A673 (cell line): ENCODE results near the gene SBK2. TPM values are rescaled to one million over a fixed set of nuclear protein-coding genes. Genes with fewer than 3 reads are reported as not detected.
A peak's percentile ranks its signal among the peaks of the same experiment; 100 is the strongest.

Source experiments
- BruUV-seq: library from RNA; stranded (reverse); fragments of 400-500 nt; replicated peaks from 2 replicates; lab custom pipeline; 2021; lab: Mats Ljungman, UMichigan
- CTCF ChIA-PET: fragments of 300-600 bp; sonication (Branson Sonifier 250); formaldehyde crosslinking; loops from one replicate; lab custom pipeline; 2022; ENCODE audit warnings: antibody characterized with exemption; lab: Charles Lee
- POLR2A ChIA-PET: fragments of 300-600 bp; sonication (Branson Sonifier 250); formaldehyde crosslinking; loops from one replicate; lab custom pipeline; 2022; ENCODE audit warnings: antibody characterized with exemption; ENCODE audit not compliant: low non-redundant PET; lab: Charles Lee
- DNase-seq: peaks from one replicate; pipeline ENCODE4 v3.0.0-alpha.2; 2015; ENCODE audit warnings: low spot score
- H3K27ac ChIP-seq: fragments of 200-600 bp; sonication (generic); 2 replicates; pipeline ENCODE4 v1.5.1; 2016; ENCODE audit warnings: mixed run types, low read depth, mild to moderate bottlenecking, mixed read lengths, antibody characterized with exemption, low read length; ENCODE audit not compliant: poor library complexity, severe bottlenecking
- H3K27me3 ChIP-seq: fragments of 200-600 bp; sonication (generic); replicated peaks from 2 replicates; pipeline ENCODE4 v1.6.1; 2017; ENCODE audit warnings: mixed run types, low read depth, mild to moderate bottlenecking, mixed read lengths, antibody characterized with exemption, low read length; ENCODE audit not compliant: insufficient read depth, poor library complexity
- H3K36me3 ChIP-seq: fragments of 200-600 bp; sonication (generic); 2 replicates; pipeline ENCODE4 v1.6.1; 2016; ENCODE audit warnings: mixed run types, mild to moderate bottlenecking, mixed read lengths, antibody characterized with exemption, low read length; ENCODE audit not compliant: insufficient read depth, poor library complexity, severe bottlenecking
- H3K4me1 ChIP-seq: fragments of 200-600 bp; sonication (generic); 2 replicates; pipeline ENCODE4 v1.6.1; 2017; ENCODE audit warnings: mixed run types, mild to moderate bottlenecking, mixed read lengths, antibody characterized with exemption, low read length; ENCODE audit not compliant: insufficient read depth, poor library complexity, severe bottlenecking
- H3K4me3 ChIP-seq: fragments of 200-600 bp; sonication (generic); 2 replicates; pipeline ENCODE4 v1.5.1; 2016; ENCODE audit warnings: low read depth, mixed run types, mild to moderate bottlenecking, mixed read lengths, low read length; ENCODE audit not compliant: poor library complexity, severe bottlenecking
- H3K9me3 ChIP-seq: fragments of 200-600 bp; sonication (generic); 2 replicates; pipeline ENCODE4 v1.6.1; 2016; ENCODE audit warnings: mixed run types, low read depth, mild to moderate bottlenecking, mixed read lengths, antibody characterized with exemption, low read length; ENCODE audit not compliant: poor library complexity, severe bottlenecking
- CTCF ChIP-seq: fragments of 300-800, 200-600 bp; sonication (generic); conservative IDR thresholded peaks from 2 replicates; pipeline ENCODE4 v1.5.1; 2017; ENCODE audit warnings: low read depth, mild to moderate bottlenecking, antibody characterized with exemption, low read length, moderate library complexity, mixed read lengths
- EZH2 ChIP-seq: fragments of 200-600 bp; sonication (generic); IDR thresholded peaks from 2 replicates; pipeline ENCODE4 v1.6.1; 2017; ENCODE audit warnings: borderline replicate concordance, low read depth, mild to moderate bottlenecking, mixed read lengths, antibody characterized with exemption, low read length; ENCODE audit not compliant: poor library complexity, severe bottlenecking
- intact Hi-C: fragments of 100-400 bp; cut with micrococcal nuclease; formaldehyde crosslinking; loops from one replicate; pipeline ENCODE4 v1.10.0; 2022; ENCODE audit not compliant: unreplicated experiment
- total RNA-seq: library from RNA; stranded (reverse); gene quantifications from 2 replicates; pipeline ENCODE4 v1.2.3, GENCODE V29; 2021

Gene SBK2
- total RNA-seq, 1 experiment from 2014 or later, result not detected

GRCh38 chr19:55550321-55550650 lies 13.4 kb upstream of the SBK2 start:
- Histone ChIP-seq H3K36me3 (no peaks in the 10 kb centered on the region), H3K4me3 (no peak overlapping the region), H3K4me1 (no peaks in the 10 kb centered on the region), H3K9me3 (no peaks in the 10 kb centered on the region), H3K27ac (no peak overlapping the region), H3K27me3 (no peaks in the 10 kb centered on the region)
- TF ChIP-seq CTCF, result no peak
- no peak for TF ChIP-seq EZH2
- DNase-seq, result no peak
- BruUV-seq, result no TSS peak
- ChIA-PET CTCF (no interaction called here), POLR2A (no interaction called here)
- intact Hi-C loops, result no loop called here

- BruUV-seq, result no TSS peak
These were observed 12.8 kb upstream of the SBK2 start for GRCh38 chr19:55549500-55550320.

GRCh38 chr19:55546822-55547614 lies 10.1 kb upstream of the SBK2 start:
- DNase-seq, result peak; percentile 28
- H3K9me3 ChIP-seq, result no peaks in the 10 kb centered on the region
- BruUV-seq, result no TSS peak
- H3K4me3 ChIP-seq, result no peak overlapping the region
- no peaks in the 10 kb centered on the region for H3K36me3 ChIP-seq
- POLR2A ChIA-PET, result no interaction called here
- intact Hi-C loops, result no loop called here
- TF ChIP-seq EZH2 (no peak), CTCF (no peak)
- no peak overlapping the region for H3K27ac ChIP-seq
- H3K4me1 ChIP-seq, result no peaks in the 10 kb centered on the region
- no peaks in the 10 kb centered on the region for H3K27me3 ChIP-seq
- CTCF ChIA-PET, result no interaction called here

More at GRCh38 chr19:55549500-55550320, 12.8 kb upstream of the SBK2 start:
- H3K36me3 ChIP-seq, result no peaks in the 10 kb centered on the region
- no peaks in the 10 kb centered on the region for H3K9me3 ChIP-seq
- no peak overlapping the region for H3K4me3 ChIP-seq
- H3K27me3 ChIP-seq, result no peaks in the 10 kb centered on the region
- ChIA-PET CTCF (no interaction called here), POLR2A (no interaction called here)
- TF ChIP-seq CTCF, result no peak
- TF ChIP-seq EZH2, result no peak
- no peaks in the 10 kb centered on the region for H3K4me1 ChIP-seq
- intact Hi-C loops, result no loop called here
- no peak overlapping the region for H3K27ac ChIP-seq
- no peak for DNase-seq
